HG02763 (cell line): ENCODE measurements around the gene FZD7.

ENCODE experiments used
- ATAC-seq: cut with Tn5 transposase; IDR thresholded peaks from one replicate; pipeline ENCODE4 v1.9.1; 2021; ENCODE audit warnings: mild to moderate bottlenecking, moderate library complexity; ENCODE audit not compliant: unreplicated experiment

FZD7 gene

DNA sequence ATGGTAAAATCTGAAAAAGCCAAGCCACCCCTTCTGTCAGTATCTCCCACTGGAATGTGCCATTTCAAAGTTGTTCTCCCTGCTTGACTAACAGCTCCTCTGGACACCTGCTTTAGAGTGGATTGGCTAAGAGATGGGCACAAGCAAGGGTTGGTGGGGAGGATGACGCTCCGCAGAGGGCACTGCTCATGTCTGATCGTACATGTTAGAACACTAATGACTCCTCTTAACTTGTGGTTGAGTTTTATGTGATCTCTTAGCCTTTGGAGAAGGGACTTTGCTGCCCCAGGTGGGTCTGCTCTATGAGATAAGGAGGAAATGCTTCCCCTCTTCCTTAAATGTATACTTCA is 31.2 kb downstream of the FZD7 start:
- no peak for ATAC-seq

DNA sequence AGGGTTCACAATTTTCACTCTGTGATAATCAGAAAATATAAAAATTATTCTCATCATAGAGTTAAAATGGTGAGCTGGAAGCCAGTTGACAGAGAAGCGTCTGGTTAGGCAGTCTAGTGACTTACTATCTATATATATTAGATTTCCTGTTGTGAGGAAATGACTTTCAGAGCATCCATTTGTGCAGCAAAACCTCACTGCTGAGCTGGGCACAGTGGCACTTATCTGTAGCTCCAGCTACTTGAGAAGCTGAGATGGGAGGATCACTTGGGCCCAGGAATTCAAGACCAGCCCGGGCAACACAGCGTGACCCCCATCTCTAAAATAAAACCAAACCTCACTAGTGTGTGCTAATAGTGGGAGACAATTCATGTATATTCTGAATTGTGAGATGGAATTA is 32.2 kb downstream of the FZD7 start:
- no peak for ATAC-seq

DNA sequence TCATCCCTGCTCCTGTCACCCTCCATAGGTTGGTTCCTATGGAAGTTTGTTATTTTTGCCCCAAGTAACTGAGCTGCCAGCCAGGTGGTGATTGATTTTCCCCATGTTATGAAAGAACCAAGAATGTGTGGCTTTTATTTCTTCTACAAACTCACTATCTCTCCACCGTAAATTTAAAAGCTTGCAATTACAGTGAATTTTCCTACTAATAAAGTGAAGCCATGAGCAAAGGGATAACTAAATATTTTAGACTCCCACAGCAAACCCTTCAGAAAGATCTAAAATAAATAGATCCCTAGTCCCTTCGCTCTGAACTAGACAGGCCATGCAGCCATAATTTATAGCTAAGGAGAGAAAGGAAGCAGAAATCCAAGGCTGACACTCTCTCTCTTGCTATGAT is 33.2 kb downstream of the FZD7 start:
- ATAC-seq: no peak

GRCh38 chr2:202067589-202067988 is 33.9 kb downstream of the FZD7 start:
- ATAC-seq: no peak

- ATAC-seq: no peak
Observed at GRCh38 chr2:202069170-202070067, 35.8 kb downstream of the FZD7 start.

DNA sequence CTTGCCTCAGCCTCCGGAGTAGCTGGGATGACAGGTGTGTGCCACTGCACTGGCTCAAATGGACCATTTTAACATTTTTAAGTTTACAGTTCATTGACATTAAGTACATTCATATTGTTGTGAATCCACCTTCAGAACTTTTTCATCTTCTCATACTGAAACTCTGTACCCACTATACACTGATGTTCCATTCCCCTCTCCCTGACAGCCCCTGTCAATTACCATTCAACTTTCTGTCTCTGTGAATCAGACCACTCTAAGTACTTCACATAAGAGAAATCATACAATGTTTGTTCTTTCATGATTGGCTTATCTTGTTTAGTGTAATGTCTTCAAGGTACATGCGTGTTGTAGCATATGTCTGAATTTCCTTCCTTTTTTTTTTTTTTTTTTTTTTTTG is 37.5 kb downstream of the FZD7 start:
- no peak for ATAC-seq

DNA sequence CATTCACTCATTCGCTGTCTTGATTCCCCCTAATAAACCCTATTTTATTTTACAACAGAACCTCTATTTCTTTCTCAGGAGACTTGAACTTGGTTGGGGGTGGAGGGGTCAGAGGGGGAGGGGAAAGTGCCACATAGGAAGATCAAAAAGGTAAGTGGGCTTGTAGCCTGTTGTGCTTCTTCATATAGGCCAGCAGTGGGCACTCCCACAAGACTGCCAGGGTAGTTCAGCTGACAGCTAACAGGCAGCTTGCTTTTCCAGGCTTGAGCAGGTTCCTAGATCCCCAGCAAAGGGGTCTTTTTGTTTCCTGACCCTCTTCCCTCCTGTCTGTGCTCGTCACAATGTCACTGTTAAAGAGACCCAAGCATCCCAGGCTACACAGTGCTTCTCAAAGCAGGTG is 38.6 kb downstream of the FZD7 start:
- ATAC-seq: no peak

DNA sequence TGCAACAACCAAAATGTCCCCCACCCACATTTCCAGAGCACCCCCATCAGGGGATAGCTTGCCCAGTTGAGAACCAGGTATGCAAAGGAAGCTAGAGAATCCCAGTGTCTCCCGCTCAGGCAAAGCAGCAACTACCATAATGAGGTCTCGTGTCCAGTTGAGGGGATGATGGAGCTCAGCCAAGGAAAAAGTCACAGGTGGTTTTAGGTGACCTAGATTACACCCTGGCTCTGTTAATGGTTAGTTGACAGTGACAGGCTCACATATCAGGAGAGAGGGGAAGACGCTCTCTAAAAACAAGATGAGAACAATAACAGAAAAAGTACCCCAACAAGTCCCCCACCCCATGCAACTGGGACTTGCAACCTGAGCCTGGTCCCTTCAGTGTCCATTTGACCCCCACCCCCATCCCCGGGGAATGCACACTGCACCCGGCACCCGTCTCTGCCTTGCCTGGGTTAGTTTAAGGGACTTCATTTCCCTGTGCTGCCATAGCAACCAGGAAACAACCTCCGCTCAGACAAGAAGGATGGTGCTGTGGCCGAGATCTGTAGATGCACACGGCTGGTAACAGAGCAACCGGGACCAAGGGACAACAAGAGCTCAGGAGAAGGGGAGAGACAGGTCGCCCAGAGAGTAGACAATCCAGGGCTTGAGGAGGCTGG is 39.2 kb downstream of the FZD7 start, which contains the start of gene KIAA2012:
TSS of gene KIAA2012 (plus strand) at position 519 of the 665 bp plus-strand sequence. CDS start 373 bp downstream, outside the sequence.
- ATAC-seq: no peak

DNA sequence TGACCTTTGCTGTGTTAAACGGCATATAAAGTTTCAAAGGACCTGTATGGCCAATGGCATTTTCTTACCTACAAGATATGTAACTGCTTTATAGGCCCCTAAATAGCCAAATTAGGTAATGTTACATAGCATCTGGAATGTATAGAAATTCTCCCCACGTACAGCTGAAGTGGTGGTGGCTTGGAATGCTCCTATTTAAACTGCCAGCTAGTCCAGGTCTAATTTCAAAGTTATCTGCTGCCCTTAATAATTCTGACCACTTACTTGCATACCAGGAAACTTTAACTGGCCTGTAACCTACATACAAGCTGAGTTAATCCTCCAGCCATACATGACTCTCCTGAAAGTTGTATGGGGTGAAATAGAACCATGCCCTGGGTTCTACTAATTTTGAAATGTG is 40.7 kb downstream of the FZD7 start:
- no peak for ATAC-seq

- no peak for ATAC-seq
Observed at GRCh38 chr2:202079310-202079709, 45.7 kb downstream of the FZD7 start.

DNA sequence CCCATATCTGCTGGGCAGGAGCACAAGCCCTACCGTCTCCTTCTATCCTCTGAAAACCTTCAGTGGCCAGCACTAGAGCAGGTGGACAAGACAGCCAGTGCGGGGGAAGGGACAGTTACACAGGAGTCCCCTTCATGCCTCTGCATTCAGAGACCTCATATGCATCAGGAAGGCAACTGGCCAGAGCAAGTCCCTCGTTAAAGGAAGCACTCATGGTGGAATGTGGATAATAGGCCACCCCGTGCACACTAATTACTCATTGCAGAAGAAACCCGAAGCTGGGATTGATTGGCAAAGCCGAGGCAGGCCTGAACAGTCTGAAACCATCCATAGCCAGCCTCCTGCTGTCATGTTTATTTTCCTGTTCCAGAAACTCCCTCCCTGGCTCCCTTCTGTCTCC is 50.6 kb downstream of the FZD7 start:
- no peak for ATAC-seq
